Neural progenitor cell (in vitro differentiated cells): ENCODE measurements around the gene VWA8.

ENCODE experiments used
- CTCF ChIP-seq: fragments of 200-600 bp; sonication (generic); IDR thresholded peaks from 2 replicates; pipeline ENCODE4 v1.5.1; 2017; ENCODE audit warnings: antibody characterized with exemption, mild to moderate bottlenecking
- EZH2 ChIP-seq: fragments of 200-600 bp; sonication (generic); IDR thresholded peaks from 2 replicates; pipeline ENCODE4 v1.6.1; 2017; ENCODE audit warnings: antibody characterized with exemption, mild to moderate bottlenecking, moderate library complexity
- EZH2phosphoT487 ChIP-seq: fragments of 200-600 bp; sonication (generic); IDR thresholded peaks from 2 replicates; pipeline ENCODE4 v1.6.1; 2017; ENCODE audit warnings: antibody characterized with exemption

DNA sequence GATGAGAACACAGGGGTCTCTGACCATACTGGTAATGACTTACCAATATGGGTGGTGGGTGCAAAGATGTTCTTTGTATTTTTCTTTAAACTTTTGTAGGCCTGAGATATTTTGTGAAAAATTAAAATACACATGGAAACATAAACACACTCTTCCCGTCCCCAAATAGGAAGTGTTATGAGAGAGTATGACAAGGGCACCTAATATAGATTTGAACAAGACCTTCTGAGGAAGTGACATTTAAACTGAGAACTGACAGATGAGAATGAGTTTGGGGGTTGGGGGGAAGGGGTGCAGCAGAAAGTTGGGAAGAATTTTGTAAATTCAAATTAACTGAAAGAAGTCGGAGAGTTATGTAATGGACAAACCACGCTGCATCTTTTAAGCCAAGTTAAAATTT, 279.3 kb downstream of the VWA8 start:
- no peak for TF ChIP-seq CTCF
- TF ChIP-seq EZH2: no peak
- no peak for TF ChIP-seq EZH2phosphoT487
